Ascending aorta (tissue), 2 donors: Measurements from ENCODE around the gene GRIK2. TPM values are rescaled to one million over a fixed set of nuclear protein-coding genes. Genes with fewer than 3 reads are reported as not detected.

Source experiments
- DNase-seq, 2 donors: peaks; one replicate each; pipeline ENCODE4 v3.0.0-alpha.2; 2019; ENCODE audit warnings: low spot score in 2 of 2
- H3K27ac ChIP-seq, 2 donors: fragments of 200-600 bp; sonication (generic); one replicate each; pipeline ENCODE4 v1.5.1; 2016 to 2017; ENCODE audit warnings: mild to moderate bottlenecking in 1 of 2
- H3K27me3 ChIP-seq: fragments of 200-600 bp; sonication (generic); one replicate; pipeline ENCODE4 v1.5.1; 2017
- H3K36me3 ChIP-seq, 2 donors: fragments of 200-600 bp; sonication (generic); one replicate each; pipeline ENCODE4 v1.5.1; 2016
- H3K4me1 ChIP-seq, 2 donors: fragments of 200-600 bp; sonication (generic); one replicate each; pipeline ENCODE4 v1.5.1; 2016 to 2017; ENCODE audit warnings: mild to moderate bottlenecking in 1 of 2
- H3K4me3 ChIP-seq, 2 donors: fragments of 200-600 bp; sonication (generic); one replicate each; pipeline ENCODE4 v1.5.1; 2016 to 2017; ENCODE audit warnings: mild to moderate bottlenecking in 1 of 2
- H3K9me3 ChIP-seq, 2 donors: fragments of 200-600 bp; sonication (generic); one replicate each; pipeline ENCODE4 v1.5.1; 2016
- CTCF ChIP-seq, 3 experiments: fragments of 200-600 bp in 2 of 3; fragments of 450-650 bp in 1 of 3; sonication (generic) in 2 of 3; IDR thresholded peaks; one replicate each; pipeline ENCODE4 v1.5.1; 2016 to 2019; ENCODE audit warnings: antibody characterized with exemption in 3 of 3, mild to moderate bottlenecking in 1 of 3, moderate library complexity in 1 of 3
- intact Hi-C: fragments of 100-400 bp; cut with DNase I; formaldehyde crosslinking; loops from one replicate; pipeline ENCODE4 v1.15.1; 2023
- total RNA-seq: library from RNA; depleted of rRNA; stranded (reverse); fragments of >200 nt; gene quantifications from one replicate; pipeline ENCODE4 v1.1.0, GENCODE V29; 2016

Gene GRIK2
- total RNA-seq, 1 donor from 2014 or later, result not detected

GRCh38 chr6:101747716-101748115, 354.2 kb downstream of the GRIK2 start:
- no peak overlapping the region for H3K27ac ChIP-seq
- no peaks in the 10 kb centered on the region for H3K4me1 ChIP-seq
- intact Hi-C loops, result no loop called here
- H3K9me3 ChIP-seq, result no peaks in the 10 kb centered on the region
- no peak for DNase-seq
- H3K36me3 ChIP-seq, result no peaks in the 10 kb centered on the region
- no peak for TF ChIP-seq CTCF (IDR thresholded peaks at IDR 0.05)
- no peak overlapping the region for H3K4me3 ChIP-seq
- no peaks in the 10 kb centered on the region for H3K27me3 ChIP-seq

- Histone ChIP-seq H3K27me3 (no peaks in the 10 kb centered on the region), H3K27ac (no peak overlapping the region), H3K9me3 (no peaks in the 10 kb centered on the region), H3K4me3 (no peak overlapping the region), H3K4me1 (no peaks in the 10 kb centered on the region), H3K36me3 (no peaks in the 10 kb centered on the region)
- no peak for TF ChIP-seq CTCF (IDR thresholded peaks at IDR 0.05)
- intact Hi-C loops, result no loop called here
- no peak for DNase-seq
Measured at GRCh38 chr6:101755931-101756330, 362.4 kb downstream of the GRIK2 start.

GRCh38 chr6:101758368-101758767, 364.9 kb downstream of the GRIK2 start:
- Histone ChIP-seq H3K36me3 (no peaks in the 10 kb centered on the region), H3K9me3 (no peaks in the 10 kb centered on the region), H3K27me3 (no peaks in the 10 kb centered on the region), H3K4me3 (no peak overlapping the region), H3K27ac (no peak overlapping the region), H3K4me1 (no peaks in the 10 kb centered on the region)
- intact Hi-C loops, result no loop called here
- no peak for DNase-seq
- TF ChIP-seq CTCF (IDR thresholded peaks at IDR 0.05), result no peak

- no peaks in the 10 kb centered on the region for H3K4me1 ChIP-seq
- no peak for TF ChIP-seq CTCF (IDR thresholded peaks at IDR 0.05)
- no peaks in the 10 kb centered on the region for H3K36me3 ChIP-seq
- H3K27me3 ChIP-seq, result no peaks in the 10 kb centered on the region
- H3K27ac ChIP-seq, result no peak overlapping the region
- DNase-seq, result no peak
- H3K4me3 ChIP-seq, result no peak overlapping the region
- H3K9me3 ChIP-seq, result no peaks in the 10 kb centered on the region
- intact Hi-C loops, result no loop called here
Measured at GRCh38 chr6:101760843-101761621, 367.5 kb downstream of the GRIK2 start.

GRCh38 chr6:101762851-101763250, 369.3 kb downstream of the GRIK2 start:
- Histone ChIP-seq H3K4me3 (no peak overlapping the region), H3K27me3 (no peaks in the 10 kb centered on the region), H3K9me3 (no peaks in the 10 kb centered on the region), H3K4me1 (no peaks in the 10 kb centered on the region), H3K27ac (no peak overlapping the region), H3K36me3 (no peaks in the 10 kb centered on the region)
- intact Hi-C loops, result no loop called here
- DNase-seq, result no peak
- TF ChIP-seq CTCF (IDR thresholded peaks at IDR 0.05), result no peak
